GM12878 (cell line): ENCODE measurements around the gene P3H3. TPM values are rescaled to one million over a fixed set of nuclear protein-coding genes. Genes with fewer than 3 reads are reported as not detected.

ENCODE experiments used
- ATAC-seq: fragments of 200-7000 bp; cut with Tn5 transposase; 3 replicates; pipeline ENCODE4 v1.9.1; 2020; ENCODE audit warnings: mild to moderate bottlenecking, moderate library complexity
- BruUV-seq: library from RNA; stranded (reverse); fragments of 400-500 nt; replicated peaks from 2 replicates; lab custom pipeline; 2021; lab: Mats Ljungman, UMichigan
- CTCF ChIA-PET: fragments of 300-600 bp; sonication (Branson Sonifier 250); formaldehyde crosslinking; extraction: SDS; loops from one replicate; lab custom pipeline; 2021; ENCODE audit warnings: inconsistent platforms; lab: Yijun Ruan, JAX
- POLR2A ChIA-PET: fragments of 350-600 bp; formaldehyde crosslinking; extraction: SDS; loops from one replicate; lab custom pipeline; 2021; ENCODE audit warnings: inconsistent platforms; lab: Charles Lee
- RAD21 ChIA-PET: fragments of 300-600 bp; sonication (Branson Sonifier 250); formaldehyde crosslinking; loops from one replicate; lab custom pipeline; 2023; ENCODE audit warnings: antibody characterized with exemption; ENCODE audit not compliant: unreplicated experiment; lab: Charles Lee
- SMC1A ChIA-PET: fragments of 300-600 bp; sonication (Branson Sonifier 250); formaldehyde crosslinking; loops from one replicate; lab custom pipeline; 2023; ENCODE audit not compliant: unreplicated experiment, uncharacterized antibody; lab: Charles Lee
- DNase-seq: peaks from one replicate; pipeline ENCODE4 v3.0.0-alpha.2; 2011; ENCODE audit warnings: low read depth, low spot score
- FAIRE-seq: peaks from 3 replicates; lab custom pipeline; 2011; peaks lifted over from hg19 to GRCh38; lab: Jason Lieb, UNC
- H2AFZ ChIP-seq: 2 replicates; pipeline ENCODE4 v1.6.0; 2011; ENCODE audit warnings: low read depth, low read length, control low read depth; ENCODE audit not compliant: control insufficient read depth
- H3K27ac ChIP-seq: 2 replicates; pipeline ENCODE4 v1.5.1; 2011; ENCODE audit warnings: control low read depth; ENCODE audit not compliant: control insufficient read depth, insufficient read depth
- H3K27me3 ChIP-seq, 2 experiments: replicated peaks in 1 of 2; 2 replicates each; pipeline versions ENCODE4 v1.6.0 to v1.6.1; 2011; ENCODE audit warnings: low read length in 1 of 2; ENCODE audit not compliant: control insufficient read depth in 2 of 2, insufficient read depth in 2 of 2
- H3K36me3 ChIP-seq, 2 experiments: 2 replicates each; pipeline ENCODE4 v1.5.1; 2011; ENCODE audit warnings: low read length in 1 of 2; ENCODE audit not compliant: control insufficient read depth in 2 of 2, insufficient read depth in 2 of 2
- H3K4me1 ChIP-seq: 2 replicates; pipeline ENCODE4 v1.6.1; 2011; ENCODE audit warnings: mild to moderate bottlenecking, low read length, moderate library complexity, mixed read lengths; ENCODE audit not compliant: control insufficient read depth, insufficient read depth
- H3K4me2 ChIP-seq: 2 replicates; pipeline ENCODE4 v1.6.0; 2011; ENCODE audit warnings: control low read depth; ENCODE audit not compliant: control insufficient read depth, insufficient read depth
- H3K4me3 ChIP-seq: fragments of 200-600 bp; sonication (generic); 2 replicates; pipeline ENCODE4 v1.5.1; 2016
- H3K79me2 ChIP-seq: 2 replicates; pipeline ENCODE4 v1.6.0; 2011; ENCODE audit warnings: low read length; ENCODE audit not compliant: control insufficient read depth, insufficient read depth
- H3K9ac ChIP-seq: 2 replicates; pipeline ENCODE4 v1.8.0; 2011; ENCODE audit warnings: low read length, control low read depth, mixed read lengths; ENCODE audit not compliant: control insufficient read depth, insufficient read depth
- H3K9me3 ChIP-seq: replicated peaks from 3 replicates; pipeline ENCODE4 v1.5.1; 2011; ENCODE audit warnings: mild to moderate bottlenecking, low read length; ENCODE audit not compliant: control insufficient read depth, insufficient read depth
- H4K20me1 ChIP-seq: 2 replicates; pipeline ENCODE4 v1.6.0; 2011; ENCODE audit not compliant: control insufficient read depth, insufficient read depth
- BACH1 ChIP-seq: fragments of 450-650 bp; IDR thresholded peaks from 2 replicates; pipeline ENCODE4 v1.6.1; 2017; ENCODE audit warnings: mild to moderate bottlenecking, borderline replicate concordance
- BRCA1 ChIP-seq: IDR thresholded peaks from 2 replicates; pipeline ENCODE4 v1.6.1; 2011; ENCODE audit warnings: low read depth, low read length, improper control_type of control experiment
- EED ChIP-seq: sonication (generic); IDR thresholded peaks from 2 replicates; pipeline ENCODE4 v1.6.1; 2016; ENCODE audit warnings: antibody characterized with exemption, low read depth
- ELK1 ChIP-seq: IDR thresholded peaks from 2 replicates; pipeline ENCODE4 v1.6.1; 2012; ENCODE audit warnings: low read depth, low read length, improper control_type of control experiment
- GABPA ChIP-seq: IDR thresholded peaks from 2 replicates; pipeline ENCODE4 v1.6.1; 2014; ENCODE audit warnings: antibody characterized with exemption, low read depth, mild to moderate bottlenecking, inconsistent platforms
- MEF2B ChIP-seq: fragments of 450-650 bp; IDR thresholded peaks from 2 replicates; pipeline ENCODE4 v1.6.1; 2018; ENCODE audit warnings: mild to moderate bottlenecking, moderate library complexity; ENCODE audit not compliant: partially characterized antibody, poor library complexity, severe bottlenecking
- NFIC ChIP-seq: IDR thresholded peaks from 2 replicates; pipeline ENCODE4 v1.6.1; 2012; ENCODE audit warnings: low read depth, mild to moderate bottlenecking, inconsistent platforms, low read length, moderate library complexity
- NFXL1 ChIP-seq: fragments of 450-650 bp; IDR thresholded peaks from 2 replicates; pipeline ENCODE4 v1.6.1; 2017; ENCODE audit warnings: antibody characterized with exemption, mild to moderate bottlenecking, borderline replicate concordance
- NFYA ChIP-seq: IDR thresholded peaks from 2 replicates; pipeline ENCODE4 v1.6.1; 2011; ENCODE audit warnings: low read depth, mild to moderate bottlenecking, low read length, improper control_type of control experiment, borderline replicate concordance
- POLR2AphosphoS2 ChIP-seq: IDR thresholded peaks from 2 replicates; pipeline ENCODE4 v1.6.1; 2011; ENCODE audit warnings: low read depth, mild to moderate bottlenecking, low read length, improper control_type of control experiment, moderate library complexity
- POLR2AphosphoS5 ChIP-seq: IDR thresholded peaks from 2 replicates; pipeline ENCODE4 v1.6.1; 2011; ENCODE audit warnings: mild to moderate bottlenecking, low read length, inconsistent platforms
- RAD21 ChIP-seq: IDR thresholded peaks from 2 replicates; pipeline ENCODE4 v1.6.1; 2011; ENCODE audit warnings: mild to moderate bottlenecking, low read depth, low read length, moderate library complexity; ENCODE audit not compliant: insufficient read depth
- SMARCA5 ChIP-seq: fragments of 450-650 bp; IDR thresholded peaks from 2 replicates; pipeline ENCODE4 v1.6.1; 2017; ENCODE audit warnings: mild to moderate bottlenecking
- SMC3 ChIP-seq: IDR thresholded peaks from 2 replicates; pipeline ENCODE4 v1.6.1; 2011; ENCODE audit warnings: low read length, improper control_type of control experiment, borderline replicate concordance
- SREBF2 ChIP-seq: IDR thresholded peaks from 2 replicates; pipeline ENCODE4 v1.6.1; 2012; ENCODE audit warnings: mild to moderate bottlenecking, low read length
- TCF12 ChIP-seq: IDR thresholded peaks from 2 replicates; pipeline ENCODE4 v1.6.1; 2011; ENCODE audit warnings: low read depth, mild to moderate bottlenecking, low read length
- TCF3 ChIP-seq: IDR thresholded peaks from 2 replicates; pipeline ENCODE4 v1.6.1; 2012; ENCODE audit warnings: low read depth, mild to moderate bottlenecking, low read length, borderline replicate concordance; ENCODE audit not compliant: insufficient read depth
- YY1 ChIP-seq: IDR thresholded peaks from 2 replicates; pipeline ENCODE4 v1.6.1; 2011; ENCODE audit warnings: low read depth, mild to moderate bottlenecking, low read length
- ZNF622 ChIP-seq: fragments of 450-650 bp; IDR thresholded peaks from 2 replicates; pipeline ENCODE4 v1.6.1; 2017; ENCODE audit warnings: mild to moderate bottlenecking, inconsistent platforms
- ZZZ3 ChIP-seq: IDR thresholded peaks from 2 replicates; pipeline ENCODE4 v1.6.1; 2011; ENCODE audit warnings: low read depth; ENCODE audit not compliant: control insufficient read depth, insufficient read length
- WGBS: methylation state at CpG from one replicate; pipeline ENCODE4 v1.1.6; 2016; ENCODE audit warnings: low lambda C conversion rate; ENCODE audit not compliant: insufficient replicate concordance, insufficient coverage; ENCODE audit errors: missing lambda C conversion rate; 5-methylcytosine and 5-hydroxymethylcytosine counted together
- in situ Hi-C: fragments of 300-500 bp; cut with MboI; formaldehyde crosslinking; loops from 9 replicates; pipeline ENCODE4 v1.14.3; 2018; ENCODE audit warnings: mixed read lengths
- intact Hi-C: fragments of 100-400 bp; cut with micrococcal nuclease; formaldehyde crosslinking; loops from one replicate; pipeline ENCODE4 v1.14.2; 2022; ENCODE audit not compliant: unreplicated experiment
- polyA plus RNA-seq, 11 experiments: library from polyadenylated mRNA; depleted of rRNA in 4 of 11; unstranded in 6 of 11; stranded (reverse) in 5 of 11; fragments of >200 nt; fragmentation: Nextera tagmentation in 4 of 11; fragmentation: Illumina TruSeq in 1 of 11; extraction: Ambion mirVana in 4 of 11; extraction: Trizol in 1 of 11; gene quantifications; 1 replicate in 1 of 11; 2 replicates in 10 of 11; pipeline versions ENCODE4 v1.2.1 to v1.2.3, GENCODE V29; 2011 to 2016; ENCODE audit warnings: inconsistent platforms in 2 of 11, missing spikeins in 2 of 11, low read depth in 1 of 11
- total RNA-seq, 4 experiments: library from RNA; depleted of rRNA in 3 of 4; stranded (reverse); fragments of >200 nt in 3 of 4; fragmentation: Illumina TruSeq in 1 of 4; extraction: Trizol in 1 of 4; gene quantifications; 2 replicates each; pipeline versions ENCODE4 v1.2.1 to v1.2.3, GENCODE V29; 2013 to 2021

Gene P3H3
- total and polyA plus RNA-seq, 10 of the 15 experiments (the other 5 are each of a cell fraction or from before 2014, with no cell fraction given): 0.03 to 0.21 (median 0.05) TPM; not detected in 7

GRCh38 chr12:6869049-6870021 is 41.1 kb downstream of the P3H3 start:
- H3K9me3 ChIP-seq: no peaks in the 10 kb centered on the region
- CTCF ChIA-PET: interaction anchor here (0.6 to 9.5 kb wide), 37 partner anchors 8 to 243 kb away, joined by 3 to 173 read pairs (median 5); partner anchors contain the start of genes C12orf57, C1RL, CDCA3 and LPCAT3
- peak; percentile 13 for ATAC-seq
- TF ChIP-seq NFIC: no peak
- TF ChIP-seq TCF12: 0 out of 2 replicates have a peak, but pooled peaks have one; percentile 37
- no peak for TF ChIP-seq GABPA
- TF ChIP-seq ZZZ3: no peak
- TF ChIP-seq RAD21: peak; percentile 75
- TF ChIP-seq NFYA: no peak
- 0 out of 2 replicates have a peak, but pooled peaks have one; percentile 36 for TF ChIP-seq BACH1
- no peak for TF ChIP-seq EED
- TF ChIP-seq SMC3: peak; percentile 39
- TF ChIP-seq ZNF622: no peak
- no peak for TF ChIP-seq SREBF2
- peak; percentile 50 for TF ChIP-seq POLR2AphosphoS5
- 0 out of 2 replicates have a peak, but pooled peaks have one; percentile 25 for TF ChIP-seq TCF3
- no peak for TF ChIP-seq ELK1
- TF ChIP-seq YY1: peak; percentile 38; the same call in 1 of the 2 replicates
- TF ChIP-seq NFXL1: no peak
- TF ChIP-seq SMARCA5: 0 out of 2 replicates have a peak, but pooled peaks have one; percentile 36
- TF ChIP-seq BRCA1: no peak
- no peak for TF ChIP-seq MEF2B
- 0 out of 2 replicates have a peak, but pooled peaks have one; percentile 29 for TF ChIP-seq POLR2AphosphoS2

More at GRCh38 chr12:6869049-6870021, 41.1 kb downstream of the P3H3 start:
- DNase-seq (peak; percentile 27), FAIRE-seq (peak; percentile 92)
- BruUV-seq: no TSS peak
- Histone ChIP-seq H3K27me3 (no peaks in the 10 kb centered on the region), H3K27ac (peak overlapping the region; percentile 96), H3K9ac (peak overlapping the region; percentile 90), H3K79me2 (peaks cover 42% of the 10 kb centered on the region), H3K4me2 (peak overlapping the region; percentile 97), H3K4me3 (peak overlapping the region; percentile 100), H3K4me1 (peaks cover 35% of the 10 kb centered on the region), H2AFZ (no peak overlapping the region), H3K36me3 (peaks cover 20 to 24% of the 10 kb centered on the region in 2 experiments), H4K20me1 (peaks cover 16% of the 10 kb centered on the region)
- 20% methylated on average over 11 of the region's 12 CpGs for WGBS
- ChIA-PET RAD21 (interaction anchor here (0.6 to 5.6 kb wide), 16 partner anchors 17 to 242 kb away, joined by 3 to 42 read pairs (median 4); partner anchors contain the start of genes C12orf57, CDCA3, EMG1 and MLF2), SMC1A (interaction anchor here (0.9 to 5.3 kb wide), 13 partner anchors 16 to 244 kb away, joined by 3 to 42 read pairs (median 4); partner anchors contain the start of genes C12orf57, C1RL, CDCA3 and USP5), POLR2A (interaction anchor here (0.5 to 5.7 kb wide), 11 partner anchors 11 to 243 kb away, joined by 3 to 84 read pairs (median 4); partner anchors contain the start of genes C12orf57, CDCA3, COPS7A and LRRC23)
- intact Hi-C loops (loop anchor here (1.0 to 2.0 kb wide), 4 partner anchors 22 to 243 kb away; no protein-coding TSS in a partner anchor), in situ Hi-C loops (no loop called here)
